Activated CD8-positive, alpha-beta memory T cell treated with anti-CD3 and anti-CD28 coated beads for 36 hours (primary cell): ENCODE measurements around the gene STARD13. TPM values are rescaled to one million over a fixed set of nuclear protein-coding genes. Genes with fewer than 3 reads are reported as not detected.
"Not testable (repeated sequence)": the region's sequence is repeated elsewhere in the genome, so short reads cannot be mapped to it uniquely, and the experiment has no call there.

Source experiments
- CTCF ChIA-PET: fragments of 350-600 bp; sonication (Branson Sonifier 250); formaldehyde crosslinking; loops from one replicate; lab custom pipeline; 2021; ENCODE audit warnings: antibody characterized with exemption; lab: Charles Lee
- POLR2A ChIA-PET: fragments of 350-600 bp; sonication (Branson Sonifier 250); formaldehyde crosslinking; loops from one replicate; lab custom pipeline; 2021; ENCODE audit warnings: antibody characterized with exemption; lab: Charles Lee
- total RNA-seq, 2 experiments: library from RNA; stranded (reverse); gene quantifications; one replicate each; pipeline ENCODE4 v1.2.3, GENCODE V29; 2021

STARD13 gene
- total RNA-seq, 2 experiments from 2014 or later = 0.19 to 0.23 TPM

GRCh38 chr13:33260168-33261098 is 25.1 kb downstream of the STARD13 start:
- CTCF ChIA-PET = no interaction called here

GRCh38 chr13:33259296-33259695 is 26.3 kb downstream of the STARD13 start:
- ChIA-PET CTCF (no interaction called here), POLR2A (no interaction called here)

More at GRCh38 chr13:33260168-33261098, 25.1 kb downstream of the STARD13 start:
- POLR2A ChIA-PET = no interaction called here

- CTCF ChIA-PET = no interaction called here
Observed at GRCh38 chr13:33258808-33259193, 26.8 kb downstream of the STARD13 start.

GRCh38 chr13:33257841-33258807 is 27.4 kb downstream of the STARD13 start:
- ChIA-PET POLR2A (no interaction called here), CTCF (no interaction called here)

More at GRCh38 chr13:33258808-33259193, 26.8 kb downstream of the STARD13 start:
- POLR2A ChIA-PET = no interaction called here

- ChIA-PET CTCF (no interaction called here), POLR2A (no interaction called here)
Observed at GRCh38 chr13:33256148-33256840, 29.3 kb downstream of the STARD13 start.

GRCh38 chr13:33252135-33252534 is 33.4 kb downstream of the STARD13 start:
- POLR2A ChIA-PET = no interaction called here
- CTCF ChIA-PET = no interaction called here

- ChIA-PET POLR2A (no interaction called here), CTCF (no interaction called here)
Observed at GRCh38 chr13:33251131-33251661, 34.4 kb downstream of the STARD13 start.

GRCh38 chr13:33250609-33251008 is 34.9 kb downstream of the STARD13 start:
- POLR2A ChIA-PET = no interaction called here
- CTCF ChIA-PET = no interaction called here

- ChIA-PET POLR2A (no interaction called here), CTCF (no interaction called here)
Observed at GRCh38 chr13:33249894-33250293, 35.7 kb downstream of the STARD13 start.

- ChIA-PET CTCF (no interaction called here), POLR2A (no interaction called here)
Observed at GRCh38 chr13:33249066-33249465, 36.5 kb downstream of the STARD13 start.

- ChIA-PET CTCF (no interaction called here), POLR2A (no interaction called here)
Observed at GRCh38 chr13:33245505-33246158, 39.9 kb downstream of the STARD13 start.

GRCh38 chr13:33244907-33245287 is 40.7 kb downstream of the STARD13 start:
- ChIA-PET CTCF (no interaction called here), POLR2A (no interaction called here)

GRCh38 chr13:33244210-33244906 is 41.2 kb downstream of the STARD13 start:
- POLR2A ChIA-PET = no interaction called here
- CTCF ChIA-PET = interaction anchor here (0.7 kb wide), 1 partner anchor 9 kb away, joined by 3 read pairs; no protein-coding TSS in a partner anchor

- CTCF ChIA-PET = no interaction called here
- POLR2A ChIA-PET = no interaction called here
Observed at GRCh38 chr13:33242984-33243617, 42.5 kb downstream of the STARD13 start.

- CTCF ChIA-PET, POLR2A ChIA-PET: not testable (repeated sequence)
Observed at GRCh38 chr13:33242372-33242771, 43.2 kb downstream of the STARD13 start.

GRCh38 chr13:33236021-33236420 is 49.5 kb downstream of the STARD13 start:
- POLR2A ChIA-PET = interaction anchor here (0.6 kb wide), 1 partner anchor 554 kb away, joined by 3 read pairs; no protein-coding TSS in a partner anchor
- CTCF ChIA-PET = no interaction called here

GRCh38 chr13:33235564-33235963 is 50.0 kb downstream of the STARD13 start:
- ChIA-PET CTCF (no interaction called here), POLR2A (interaction anchor here (0.6 kb wide), 1 partner anchor 554 kb away, joined by 3 read pairs; no protein-coding TSS in a partner anchor)

GRCh38 chr13:33235078-33235477 is 50.5 kb downstream of the STARD13 start:
- ChIA-PET CTCF (no interaction called here), POLR2A (no interaction called here)
